Measurements from ENCODE around the gene HOXC13. TPM values are rescaled to one million over a fixed set of nuclear protein-coding genes. Genes with fewer than 3 reads are reported as not detected.
A peak's percentile ranks its signal among the peaks of the same experiment; 100 is the strongest.

HOXC13 gene
- total RNA-seq, 3 donors from 2014 or later (not counting 1 experiment from before 2014, with no cell fraction given), result not detected

DNA sequence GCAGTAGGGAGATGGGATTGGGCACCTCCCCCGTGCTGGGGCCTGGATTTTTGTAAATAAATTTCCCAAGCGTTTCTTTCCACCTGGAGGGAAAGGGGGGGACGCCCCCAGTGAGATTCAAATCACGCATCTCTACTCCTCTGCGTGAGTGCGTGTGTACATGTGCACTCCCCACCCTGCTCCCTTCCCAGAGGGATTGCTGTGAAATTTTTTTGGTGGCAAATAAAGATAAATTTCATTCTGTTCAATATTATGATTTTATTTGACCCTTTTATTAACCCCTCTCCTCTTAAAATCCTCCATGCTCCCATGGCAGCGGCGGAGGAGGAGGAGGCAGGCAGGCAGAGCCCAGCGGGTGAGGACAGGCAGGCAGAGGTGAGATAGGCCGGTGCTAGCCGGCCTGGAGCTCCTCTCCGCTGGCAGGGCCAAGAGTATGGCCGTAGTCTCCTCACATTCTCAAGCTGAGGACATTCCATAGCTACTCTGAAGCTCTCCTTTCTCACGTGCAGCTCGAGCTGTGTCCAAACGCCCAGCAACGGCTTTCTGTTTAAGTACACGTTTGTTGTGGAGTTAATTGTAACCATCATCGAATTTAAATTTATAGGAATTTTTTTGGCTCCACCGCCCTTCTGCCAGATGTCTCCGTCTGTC lies 37.7 kb downstream of the HOXC13 start:
- 27% methylated on average over 15 of the region's 21 CpGs for WGBS (ENCODE audit: insufficient coverage)
- Mint-ChIP-seq H3K9me3 (no peaks in the 10 kb centered on the region), H3K36me3 (no peaks in the 10 kb centered on the region), H3K4me3 (peak overlapping the region; percentile 25), H3K27me3 (ENCODE audit: low read depth in 2 of 2) (peaks cover 81 to 83% of the 10 kb centered on the region in 2 donors), H3K4me1 (peaks cover 18 to 31% of the 10 kb centered on the region in 2 donors), H3K27ac (no peak overlapping the region)
- Histone ChIP-seq H3K4me1 (ENCODE audit: control insufficient read depth, insufficient read depth, low read length) (peaks cover 32% of the 10 kb centered on the region), H3K27me3 (ENCODE audit: control insufficient read depth, insufficient read depth, low read length) (peaks cover 87% of the 10 kb centered on the region), H3K36me3 (ENCODE audit: control insufficient read depth, insufficient read depth, low read length) (no peaks in the 10 kb centered on the region), H3K4me3 (ENCODE audit: low read length) (no peak overlapping the region), H3K9me3 (ENCODE audit: control insufficient read depth, insufficient read depth, low read length) (peaks cover 5% of the 10 kb centered on the region), H3K27ac (ENCODE audit: low read length) (no peak overlapping the region)
- DNase-seq (no peak), ATAC-seq (no peak)
- no peak for TF ChIP-seq CTCF (IDR thresholded peaks at IDR 0.05)
- intact Hi-C loops (cut with micrococcal nuclease), result loop anchor here (5.0 kb wide), 1 partner anchor 36 kb away; no protein-coding TSS in a partner anchor

DNA sequence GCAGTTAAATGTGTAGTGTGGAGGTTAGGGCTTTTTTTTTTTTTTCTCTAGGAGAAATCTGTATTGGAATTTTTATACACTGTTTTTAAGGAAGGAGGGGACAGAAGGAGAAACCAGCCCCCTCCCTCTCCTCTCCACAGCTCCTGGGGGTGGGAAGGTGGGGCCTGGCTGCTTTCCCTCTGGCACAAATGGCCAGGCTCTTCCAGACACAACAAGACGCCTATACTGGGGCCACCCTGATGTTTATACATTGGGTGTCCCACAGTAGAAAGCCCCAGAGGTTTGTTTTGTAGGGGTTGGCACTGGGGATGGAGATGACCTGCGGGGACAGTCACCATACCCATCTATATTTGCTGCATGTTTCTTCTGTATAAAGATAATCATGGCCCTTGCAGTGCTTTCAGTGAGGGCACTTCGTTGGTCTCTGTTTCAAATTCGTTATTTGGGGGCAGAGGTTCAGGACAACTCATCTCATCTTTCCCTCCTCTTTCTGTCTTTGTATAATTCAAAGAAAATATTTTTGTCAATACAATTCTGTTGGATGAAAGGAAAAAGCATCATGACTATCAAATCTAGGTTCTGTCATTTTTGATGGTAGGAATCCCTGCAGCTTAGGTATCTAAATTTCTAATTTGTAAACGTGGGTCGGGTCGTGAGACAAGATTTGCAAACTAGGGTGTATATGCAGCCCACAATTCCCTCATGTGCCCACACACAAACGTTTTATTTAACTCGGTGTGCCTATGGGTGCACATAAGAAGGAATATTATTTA lies 38.4 kb downstream of the HOXC13 start:
- Histone ChIP-seq H3K27ac (ENCODE audit: low read length) (no peak overlapping the region), H3K36me3 (ENCODE audit: control insufficient read depth, insufficient read depth, low read length) (no peaks in the 10 kb centered on the region), H3K4me3 (ENCODE audit: low read length) (no peak overlapping the region), H3K4me1 (ENCODE audit: control insufficient read depth, insufficient read depth, low read length) (peaks cover 32% of the 10 kb centered on the region), H3K27me3 (ENCODE audit: control insufficient read depth, insufficient read depth, low read length) (peaks cover 86% of the 10 kb centered on the region), H3K9me3 (ENCODE audit: control insufficient read depth, insufficient read depth, low read length) (peaks cover 5% of the 10 kb centered on the region)
- Mint-ChIP-seq H3K9me3 (no peaks in the 10 kb centered on the region), H3K4me1 (peaks cover 18 to 31% of the 10 kb centered on the region in 2 donors), H3K27ac (no peak overlapping the region), H3K27me3 (ENCODE audit: low read depth in 2 of 2) (peaks cover 80 to 81% of the 10 kb centered on the region in 2 donors), H3K4me3 (peak overlapping the region; percentile 25), H3K36me3 (no peaks in the 10 kb centered on the region)
- DNase-seq (no peak), ATAC-seq (no peak)
- intact Hi-C loops (cut with micrococcal nuclease), result loop anchor here (5.0 kb wide), 1 partner anchor 35 kb away; no protein-coding TSS in a partner anchor
- no peak for TF ChIP-seq CTCF (IDR thresholded peaks at IDR 0.05)
- 7% methylated on average over 5 of the region's 9 CpGs for WGBS (ENCODE audit: insufficient coverage)

GRCh38 chr12:53977596-53978445 lies 39.2 kb downstream of the HOXC13 start:
- intact Hi-C loops (cut with micrococcal nuclease), result loop anchor here (5.0 kb wide), 1 partner anchor 34 kb away; no protein-coding TSS in a partner anchor
- ATAC-seq (peak in 1 of 3 donors; percentile 47), DNase-seq (no peak)
- Mint-ChIP-seq H3K27me3 (ENCODE audit: low read depth in 2 of 2) (peaks cover 78 to 81% of the 10 kb centered on the region in 2 donors), H3K4me1 (peaks cover 18 to 30% of the 10 kb centered on the region in 2 donors), H3K4me3 (no peak overlapping the region), H3K9me3 (no peaks in the 10 kb centered on the region), H3K27ac (no peak overlapping the region), H3K36me3 (no peaks in the 10 kb centered on the region)
- H3K9me3 ChIP-seq (ENCODE audit: control insufficient read depth, insufficient read depth, low read length), result peaks cover 5% of the 10 kb centered on the region
- H3K4me3 ChIP-seq (ENCODE audit: low read length), result no peak overlapping the region
- no peaks in the 10 kb centered on the region for H3K36me3 ChIP-seq (ENCODE audit: control insufficient read depth, insufficient read depth, low read length)
- H3K4me1 ChIP-seq (ENCODE audit: control insufficient read depth, insufficient read depth, low read length), result peaks cover 32% of the 10 kb centered on the region
- H3K27ac ChIP-seq (ENCODE audit: low read length), result no peak overlapping the region
- H3K27me3 ChIP-seq (ENCODE audit: control insufficient read depth, insufficient read depth, low read length), result peaks cover 84% of the 10 kb centered on the region
- 6% methylated on average over 11 of the region's 11 CpGs for WGBS (ENCODE audit: insufficient coverage)
- TF ChIP-seq CTCF (IDR thresholded peaks at IDR 0.05), result no peak

Data from natural killer cell (primary cell).